HG03469 (cell line): ENCODE results near the gene CCDC69.

Experiments
- ATAC-seq: cut with Tn5 transposase; IDR thresholded peaks from one replicate; pipeline ENCODE4 v1.9.1; 2021; ENCODE audit warnings: mild to moderate bottlenecking, moderate library complexity, moderate number of reproducible peaks; ENCODE audit not compliant: unreplicated experiment

Gene CCDC69

DNA sequence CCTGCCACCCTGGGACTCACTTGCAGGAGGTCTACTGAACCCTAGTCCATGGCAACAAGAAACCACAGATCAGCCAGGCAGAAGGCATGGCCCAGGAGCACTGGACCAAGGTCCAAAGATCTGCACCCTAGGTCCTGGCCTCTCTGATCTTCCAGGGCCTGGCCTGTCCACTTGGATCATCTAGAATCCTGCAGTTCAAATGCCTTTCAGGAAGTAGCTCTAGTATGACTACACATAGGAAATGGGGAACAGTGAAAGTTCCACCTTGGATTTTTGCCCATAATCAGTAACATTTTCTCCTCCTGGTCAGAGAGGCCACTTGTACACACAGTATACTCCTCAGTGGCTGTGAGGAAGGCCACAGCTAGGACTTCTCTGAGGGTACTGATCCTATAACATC, 77.8 kb downstream of the CCDC69 start:
- ATAC-seq, result no peak

DNA sequence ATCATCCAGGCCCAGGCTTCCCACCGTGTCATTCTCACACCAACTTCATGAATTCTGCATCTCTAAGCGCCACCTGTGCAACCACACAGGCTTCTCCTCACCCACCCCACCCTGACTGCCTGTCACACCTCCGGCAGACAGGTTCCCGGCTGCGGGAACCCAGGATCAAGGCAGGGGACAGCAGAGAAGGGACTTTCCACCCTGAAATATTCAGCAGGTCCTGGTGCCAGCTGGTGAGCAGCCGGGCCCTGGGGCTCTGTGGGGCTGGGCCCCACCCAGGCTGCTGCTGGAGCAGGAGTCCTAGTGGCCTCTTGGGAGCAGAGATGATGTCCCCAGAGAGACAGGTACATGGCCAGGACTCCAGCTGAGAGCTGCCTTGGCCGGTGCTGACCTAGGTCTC, 79.0 kb downstream of the CCDC69 start:
- ATAC-seq, result no peak

DNA sequence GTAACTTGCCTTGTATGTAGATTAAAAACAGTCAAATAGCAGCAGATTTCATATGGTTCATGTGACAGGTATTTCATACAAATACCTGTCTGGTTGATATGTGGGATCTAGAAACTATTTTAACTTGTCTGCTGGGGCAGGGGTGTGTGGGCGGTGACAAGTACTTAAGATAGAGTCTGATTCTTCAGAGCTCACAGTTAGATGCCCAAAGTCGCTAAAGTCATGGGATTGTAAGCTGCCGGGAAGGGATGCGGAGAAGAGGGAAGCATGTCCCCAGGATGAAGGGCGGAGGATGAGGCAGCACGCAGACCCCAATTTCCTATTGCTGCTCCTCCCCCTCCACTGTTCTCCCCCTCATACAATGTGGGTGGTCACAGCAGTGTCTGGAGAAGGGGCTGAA, 79.6 kb downstream of the CCDC69 start:
- no peak for ATAC-seq

DNA sequence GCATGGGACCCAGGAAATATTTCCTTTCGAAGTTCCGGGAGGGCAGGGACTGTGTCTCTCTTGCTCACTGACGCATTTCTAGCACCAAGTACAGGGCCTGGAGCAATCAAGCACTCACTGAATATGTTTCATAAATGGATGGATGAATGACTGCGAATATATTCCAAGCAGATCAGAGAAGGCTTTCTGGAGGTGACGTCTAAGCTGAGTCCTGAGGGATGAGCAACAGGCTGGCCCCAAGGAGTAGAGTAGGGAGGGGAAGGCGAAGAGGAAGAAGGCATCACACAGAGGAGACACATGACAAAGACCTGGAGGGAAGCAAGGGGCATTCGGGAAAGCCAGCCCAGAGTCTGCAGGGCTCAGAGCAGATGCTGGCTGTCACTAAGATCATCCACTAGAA, 80.2 kb downstream of the CCDC69 start:
- no peak for ATAC-seq

DNA sequence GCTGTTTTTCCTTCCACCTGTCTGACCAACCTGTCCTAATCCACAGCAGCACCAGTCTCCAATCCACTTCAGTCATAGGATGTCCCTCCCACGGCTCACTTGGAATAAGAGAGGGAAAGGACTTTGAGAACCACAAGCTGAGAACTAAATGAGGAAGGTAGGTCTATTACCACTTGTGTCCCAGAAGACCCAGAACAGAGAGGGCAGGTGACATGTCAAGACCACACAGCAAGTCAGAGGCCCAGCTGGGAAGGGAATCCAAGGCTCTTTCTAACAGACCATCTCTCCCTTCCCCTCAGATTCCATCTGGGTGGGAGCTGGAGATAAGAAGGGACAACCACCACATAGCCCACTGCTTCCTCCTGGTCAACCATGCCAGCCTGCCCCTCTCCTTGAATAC, 81.0 kb downstream of the CCDC69 start:
- ATAC-seq, result no peak

DNA sequence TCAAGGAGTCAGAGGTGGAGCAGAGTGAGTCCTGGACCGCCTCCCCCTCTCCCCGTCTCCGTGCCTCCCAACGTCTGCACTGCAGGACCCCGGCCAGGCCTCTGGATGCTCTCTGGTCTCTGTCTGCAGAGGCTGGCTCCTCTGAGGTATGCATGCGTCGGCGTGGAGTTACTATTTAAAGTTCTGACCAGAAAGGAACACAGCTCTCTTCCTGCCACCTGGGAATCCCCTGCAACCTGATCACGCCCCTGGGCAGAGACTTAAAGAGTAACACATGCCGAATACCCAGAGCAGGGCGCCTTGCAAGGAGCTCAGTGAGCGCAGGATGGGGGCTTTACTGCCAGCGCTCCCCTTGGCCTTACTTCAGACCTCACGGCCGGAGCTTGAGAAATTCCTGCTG, 82.4 kb downstream of the CCDC69 start:
- peak; percentile 83 for ATAC-seq

DNA sequence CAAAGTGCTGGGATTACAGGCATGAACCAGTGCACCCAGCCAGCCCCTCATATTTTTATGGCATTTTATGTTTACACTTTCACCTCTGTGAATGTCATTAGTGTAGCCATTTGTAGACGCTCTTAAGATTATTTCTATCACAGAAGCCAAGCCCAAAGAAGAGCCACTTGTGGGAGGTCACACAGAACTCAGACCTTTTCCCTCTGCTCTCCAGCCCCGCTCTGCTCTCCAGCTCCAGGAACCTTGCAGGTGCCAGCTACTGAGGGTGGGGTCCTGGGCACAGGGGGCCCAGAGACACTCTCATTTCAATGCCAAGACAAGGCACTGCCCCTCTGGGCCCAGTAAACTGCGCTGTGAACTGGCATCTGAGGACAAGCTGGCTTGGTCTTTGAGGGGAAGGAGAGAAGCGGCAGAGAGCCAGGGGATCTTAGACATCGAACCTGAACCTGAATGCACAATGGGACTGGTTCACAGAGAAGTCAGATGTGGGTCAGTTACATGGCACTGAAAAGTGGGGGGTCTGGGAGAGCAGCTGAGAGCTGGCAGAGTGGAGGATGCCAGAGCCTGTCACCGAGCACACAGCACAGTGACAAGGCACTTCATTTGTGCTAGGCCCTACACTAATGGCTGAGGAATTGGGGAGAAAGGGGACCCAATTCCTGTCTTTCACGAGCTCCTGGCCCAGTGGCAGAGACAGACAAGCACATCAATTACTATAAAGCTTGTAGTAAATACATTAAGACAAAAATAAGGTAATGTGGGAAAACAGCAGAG, 83.0 kb downstream of the CCDC69 start:
- no peak for ATAC-seq

DNA sequence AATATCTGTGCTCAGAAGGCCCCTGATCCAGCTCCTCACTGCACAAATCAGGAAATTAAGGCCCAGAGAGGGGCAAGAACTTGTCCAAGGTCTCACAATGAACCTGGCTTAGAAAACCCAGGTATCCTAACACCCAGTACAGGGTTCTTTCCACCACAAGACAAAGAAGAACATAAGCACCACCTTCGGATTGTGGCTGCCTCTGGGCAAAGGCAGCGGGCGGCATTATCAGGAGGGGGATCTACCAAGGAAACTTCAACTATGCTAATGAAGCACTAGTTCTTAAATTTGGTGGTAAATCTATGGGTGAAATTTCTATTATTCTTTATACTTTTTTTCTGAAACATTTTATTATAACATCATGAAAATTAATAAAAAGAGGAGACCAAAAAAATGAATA, 84.2 kb downstream of the CCDC69 start:
- no peak for ATAC-seq

DNA sequence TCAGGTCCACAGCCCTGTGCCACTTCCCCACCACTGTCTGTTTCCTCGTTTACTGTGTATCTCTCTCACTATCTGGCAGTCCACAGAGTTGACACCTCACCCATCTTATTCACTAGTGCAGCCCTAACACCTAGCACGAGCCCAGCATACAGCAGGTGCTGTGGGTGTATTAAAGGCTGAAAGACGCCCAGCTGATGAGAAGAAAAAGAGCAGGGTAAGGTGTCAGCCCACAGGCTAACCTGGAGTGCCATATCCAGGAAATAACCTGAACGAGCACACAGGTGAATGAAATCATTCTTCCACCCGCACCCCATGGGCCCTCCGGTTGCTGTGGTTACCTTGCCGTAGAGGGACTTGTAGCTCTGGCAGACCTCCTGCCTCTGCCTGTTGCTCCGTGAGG, 84.9 kb downstream of the CCDC69 start:
- no peak for ATAC-seq

DNA sequence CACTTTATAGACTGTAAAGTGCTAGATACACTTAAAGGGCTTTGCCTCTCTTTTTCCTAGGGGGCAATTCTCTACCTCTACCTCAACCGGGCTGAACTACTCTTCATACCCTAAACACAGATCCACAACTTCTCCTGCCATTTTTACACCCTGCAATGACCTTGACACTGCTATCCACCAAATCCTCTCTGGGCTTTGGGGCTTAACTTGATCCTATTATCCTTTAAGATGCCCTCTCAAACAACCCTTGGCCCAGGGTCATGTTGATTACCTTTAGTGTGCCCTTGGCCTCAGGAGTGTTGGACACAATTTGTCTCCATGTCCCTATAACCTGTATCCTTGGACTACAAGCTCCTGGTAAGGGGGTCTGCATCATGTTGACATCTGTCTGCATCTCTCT, 85.8 kb downstream of the CCDC69 start:
- no peak for ATAC-seq

DNA sequence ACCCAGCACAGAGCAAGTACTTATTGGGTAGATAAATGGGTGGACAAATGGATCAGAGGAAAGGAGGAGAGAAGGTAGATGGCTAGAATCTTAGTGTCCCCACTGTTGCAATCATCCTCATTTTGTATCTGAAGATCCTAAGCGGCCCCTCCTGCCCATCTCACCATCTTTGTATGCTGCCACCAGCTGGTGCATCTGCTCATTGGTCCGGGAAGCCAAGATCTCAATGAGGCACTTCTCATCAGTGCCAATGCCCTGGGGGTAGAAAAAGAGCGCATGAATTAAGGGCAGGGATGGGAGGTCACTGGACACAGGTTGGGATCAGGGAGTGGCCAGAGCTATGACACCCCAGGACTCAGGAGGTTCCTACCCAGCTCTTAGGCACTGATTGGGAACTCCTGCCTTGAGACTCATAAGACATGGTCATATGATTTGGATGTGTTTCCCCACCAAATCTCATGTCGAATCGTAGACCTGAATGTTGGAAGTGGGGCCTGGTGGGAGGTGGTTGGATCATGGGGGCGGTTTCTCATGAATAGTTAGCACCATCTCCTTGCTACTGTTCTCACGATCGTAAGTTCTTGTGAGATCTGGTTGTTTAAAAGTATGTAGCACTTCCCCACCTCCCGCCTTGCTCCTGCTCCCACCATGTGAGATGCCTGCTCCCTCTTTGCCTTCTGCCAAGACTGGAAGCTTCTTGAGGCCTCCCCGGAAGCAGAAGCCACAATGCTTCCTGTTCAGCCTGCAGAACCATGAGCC, 86.6 kb downstream of the CCDC69 start:
- no peak for ATAC-seq

DNA sequence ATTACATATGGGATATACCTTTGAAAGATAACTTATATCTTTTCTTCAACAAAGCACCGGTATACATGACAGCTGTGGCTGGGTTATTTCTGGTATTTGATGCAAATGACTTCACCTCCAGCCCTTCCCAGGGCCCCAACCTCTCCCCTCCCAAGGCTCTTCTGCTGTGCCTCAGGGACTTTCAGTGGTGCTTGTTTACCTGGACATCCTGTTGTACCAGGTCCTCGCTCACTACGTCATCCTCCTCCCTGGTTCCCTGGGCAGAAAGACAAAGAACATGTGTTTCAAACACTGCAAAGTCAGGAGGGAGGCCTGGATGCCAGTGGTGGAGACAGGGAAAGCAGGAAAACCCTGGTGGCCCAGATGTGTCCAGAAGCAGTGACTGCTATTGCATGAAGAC, 89.7 kb downstream of the CCDC69 start:
- peak; percentile 56 for ATAC-seq

DNA sequence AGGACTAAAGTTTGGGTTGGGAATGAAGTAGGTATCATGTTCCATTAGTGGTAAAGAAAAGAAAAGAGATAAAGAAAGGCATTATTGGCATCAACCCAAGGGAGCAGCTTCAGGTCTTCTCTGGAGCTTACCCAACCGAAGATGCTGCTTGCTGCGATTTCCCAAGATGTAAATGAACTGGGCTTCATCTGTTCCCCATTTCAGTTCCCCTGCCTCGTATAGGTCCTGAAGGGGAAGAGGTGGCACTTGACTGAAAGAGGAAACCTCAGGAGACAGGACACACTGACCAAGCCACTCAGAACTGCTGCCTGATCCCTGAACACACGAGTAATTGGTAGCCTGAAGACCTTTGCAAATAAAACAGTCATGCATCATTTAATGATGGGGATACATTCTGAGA, 90.9 kb downstream of the CCDC69 start:
- ATAC-seq, result no peak
